A673 (cell line): ENCODE results near the gene LSM14A. TPM values are rescaled to one million over a fixed set of nuclear protein-coding genes. Genes with fewer than 3 reads are reported as not detected.

Experiments
- BruUV-seq: library from RNA; stranded (reverse); fragments of 400-500 nt; replicated peaks from 2 replicates; lab custom pipeline; 2021; lab: Mats Ljungman, UMichigan
- CTCF ChIA-PET: fragments of 300-600 bp; sonication (Branson Sonifier 250); formaldehyde crosslinking; loops from one replicate; lab custom pipeline; 2022; ENCODE audit warnings: antibody characterized with exemption; lab: Charles Lee
- POLR2A ChIA-PET: fragments of 300-600 bp; sonication (Branson Sonifier 250); formaldehyde crosslinking; loops from one replicate; lab custom pipeline; 2022; ENCODE audit warnings: antibody characterized with exemption; ENCODE audit not compliant: low non-redundant PET; lab: Charles Lee
- DNase-seq: peaks from one replicate; pipeline ENCODE4 v3.0.0-alpha.2; 2015; ENCODE audit warnings: low spot score
- H3K27ac ChIP-seq: fragments of 200-600 bp; sonication (generic); 2 replicates; pipeline ENCODE4 v1.5.1; 2016; ENCODE audit warnings: mixed run types, low read depth, mild to moderate bottlenecking, mixed read lengths, antibody characterized with exemption, low read length; ENCODE audit not compliant: poor library complexity, severe bottlenecking
- H3K27me3 ChIP-seq: fragments of 200-600 bp; sonication (generic); replicated peaks from 2 replicates; pipeline ENCODE4 v1.6.1; 2017; ENCODE audit warnings: mixed run types, low read depth, mild to moderate bottlenecking, mixed read lengths, antibody characterized with exemption, low read length; ENCODE audit not compliant: insufficient read depth, poor library complexity
- H3K36me3 ChIP-seq: fragments of 200-600 bp; sonication (generic); 2 replicates; pipeline ENCODE4 v1.6.1; 2016; ENCODE audit warnings: mixed run types, mild to moderate bottlenecking, mixed read lengths, antibody characterized with exemption, low read length; ENCODE audit not compliant: insufficient read depth, poor library complexity, severe bottlenecking
- H3K4me1 ChIP-seq: fragments of 200-600 bp; sonication (generic); 2 replicates; pipeline ENCODE4 v1.6.1; 2017; ENCODE audit warnings: mixed run types, mild to moderate bottlenecking, mixed read lengths, antibody characterized with exemption, low read length; ENCODE audit not compliant: insufficient read depth, poor library complexity, severe bottlenecking
- H3K4me3 ChIP-seq: fragments of 200-600 bp; sonication (generic); 2 replicates; pipeline ENCODE4 v1.5.1; 2016; ENCODE audit warnings: low read depth, mixed run types, mild to moderate bottlenecking, mixed read lengths, low read length; ENCODE audit not compliant: poor library complexity, severe bottlenecking
- H3K9me3 ChIP-seq: fragments of 200-600 bp; sonication (generic); 2 replicates; pipeline ENCODE4 v1.6.1; 2016; ENCODE audit warnings: mixed run types, low read depth, mild to moderate bottlenecking, mixed read lengths, antibody characterized with exemption, low read length; ENCODE audit not compliant: poor library complexity, severe bottlenecking
- EZH2 ChIP-seq: fragments of 200-600 bp; sonication (generic); IDR thresholded peaks from 2 replicates; pipeline ENCODE4 v1.6.1; 2017; ENCODE audit warnings: borderline replicate concordance, low read depth, mild to moderate bottlenecking, mixed read lengths, antibody characterized with exemption, low read length; ENCODE audit not compliant: poor library complexity, severe bottlenecking
- intact Hi-C: fragments of 100-400 bp; cut with micrococcal nuclease; formaldehyde crosslinking; loops from one replicate; pipeline ENCODE4 v1.10.0; 2022; ENCODE audit not compliant: unreplicated experiment
- total RNA-seq: library from RNA; stranded (reverse); gene quantifications from 2 replicates; pipeline ENCODE4 v1.2.3, GENCODE V29; 2021
- TF ChIP-seq, protein P1 (sequence below): fragments of 300-800, 200-600 bp; sonication (generic); conservative IDR thresholded peaks from 2 replicates; pipeline ENCODE4 v1.5.1; 2017; ENCODE audit warnings: low read depth, mild to moderate bottlenecking, antibody characterized with exemption, low read length, moderate library complexity, mixed read lengths

LSM14A gene
- total RNA-seq, 1 experiment from 2014 or later, result 137 TPM

- H3K4me3 ChIP-seq, result no peak overlapping the region
- TF ChIP-seq, protein P1, sequence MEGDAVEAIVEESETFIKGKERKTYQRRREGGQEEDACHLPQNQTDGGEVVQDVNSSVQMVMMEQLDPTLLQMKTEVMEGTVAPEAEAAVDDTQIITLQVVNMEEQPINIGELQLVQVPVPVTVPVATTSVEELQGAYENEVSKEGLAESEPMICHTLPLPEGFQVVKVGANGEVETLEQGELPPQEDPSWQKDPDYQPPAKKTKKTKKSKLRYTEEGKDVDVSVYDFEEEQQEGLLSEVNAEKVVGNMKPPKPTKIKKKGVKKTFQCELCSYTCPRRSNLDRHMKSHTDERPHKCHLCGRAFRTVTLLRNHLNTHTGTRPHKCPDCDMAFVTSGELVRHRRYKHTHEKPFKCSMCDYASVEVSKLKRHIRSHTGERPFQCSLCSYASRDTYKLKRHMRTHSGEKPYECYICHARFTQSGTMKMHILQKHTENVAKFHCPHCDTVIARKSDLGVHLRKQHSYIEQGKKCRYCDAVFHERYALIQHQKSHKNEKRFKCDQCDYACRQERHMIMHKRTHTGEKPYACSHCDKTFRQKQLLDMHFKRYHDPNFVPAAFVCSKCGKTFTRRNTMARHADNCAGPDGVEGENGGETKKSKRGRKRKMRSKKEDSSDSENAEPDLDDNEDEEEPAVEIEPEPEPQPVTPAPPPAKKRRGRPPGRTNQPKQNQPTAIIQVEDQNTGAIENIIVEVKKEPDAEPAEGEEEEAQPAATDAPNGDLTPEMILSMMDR, result no peak
- TF ChIP-seq EZH2, result no peak
- BruUV-seq, result no TSS peak
- H3K36me3 ChIP-seq, result peaks cover 26% of the 10 kb centered on the region
- peak; percentile 25 for DNase-seq
- no peaks in the 10 kb centered on the region for H3K9me3 ChIP-seq
- POLR2A ChIA-PET, result no interaction called here
- intact Hi-C loops, result no loop called here
- no peaks in the 10 kb centered on the region for H3K4me1 ChIP-seq
- CTCF ChIA-PET, result interaction anchor here (0.7 kb wide), 1 partner anchor 13 kb away, joined by 3 read pairs; no protein-coding TSS in a partner anchor
- peak overlapping the region; percentile 43 for H3K27ac ChIP-seq
- no peaks in the 10 kb centered on the region for H3K27me3 ChIP-seq
Observed at GRCh38 chr19:34232566-34233481, 60.5 kb downstream of the LSM14A start.

- no peaks in the 10 kb centered on the region for H3K4me1 ChIP-seq
- H3K4me3 ChIP-seq, result no peak overlapping the region
- intact Hi-C loops, result no loop called here
- DNase-seq, result no peak
- H3K9me3 ChIP-seq, result no peaks in the 10 kb centered on the region
- no peak for TF ChIP-seq EZH2
- TF ChIP-seq, protein P1, result no peak
- no peak overlapping the region for H3K27ac ChIP-seq
- H3K27me3 ChIP-seq, result no peaks in the 10 kb centered on the region
- ChIA-PET CTCF (no interaction called here), POLR2A (no interaction called here)
- no TSS peak for BruUV-seq
- H3K36me3 ChIP-seq, result no peaks in the 10 kb centered on the region
Observed at GRCh38 chr19:34235425-34235940, 63.2 kb downstream of the LSM14A start.

- DNase-seq, result peak; percentile 49
- no peaks in the 10 kb centered on the region for H3K27me3 ChIP-seq
- no TSS peak for BruUV-seq
- no peak overlapping the region for H3K4me3 ChIP-seq
- no peaks in the 10 kb centered on the region for H3K9me3 ChIP-seq
- ChIA-PET CTCF (no interaction called here), POLR2A (no interaction called here)
- TF ChIP-seq EZH2, result no peak
- TF ChIP-seq, protein P1, result no peak
- H3K27ac ChIP-seq, result no peak overlapping the region
- no peaks in the 10 kb centered on the region for H3K36me3 ChIP-seq
- no peaks in the 10 kb centered on the region for H3K4me1 ChIP-seq
- intact Hi-C loops, result no loop called here
Observed at GRCh38 chr19:34236035-34236987, 64.0 kb downstream of the LSM14A start.
